ENCODE data around the gene FAM240A. TPM values are rescaled to one million over a fixed set of nuclear protein-coding genes. Genes with fewer than 3 reads are reported as not detected.

Gene FAM240A
- total RNA-seq, 1 experiment from 2014 or later: not detected

DNA sequence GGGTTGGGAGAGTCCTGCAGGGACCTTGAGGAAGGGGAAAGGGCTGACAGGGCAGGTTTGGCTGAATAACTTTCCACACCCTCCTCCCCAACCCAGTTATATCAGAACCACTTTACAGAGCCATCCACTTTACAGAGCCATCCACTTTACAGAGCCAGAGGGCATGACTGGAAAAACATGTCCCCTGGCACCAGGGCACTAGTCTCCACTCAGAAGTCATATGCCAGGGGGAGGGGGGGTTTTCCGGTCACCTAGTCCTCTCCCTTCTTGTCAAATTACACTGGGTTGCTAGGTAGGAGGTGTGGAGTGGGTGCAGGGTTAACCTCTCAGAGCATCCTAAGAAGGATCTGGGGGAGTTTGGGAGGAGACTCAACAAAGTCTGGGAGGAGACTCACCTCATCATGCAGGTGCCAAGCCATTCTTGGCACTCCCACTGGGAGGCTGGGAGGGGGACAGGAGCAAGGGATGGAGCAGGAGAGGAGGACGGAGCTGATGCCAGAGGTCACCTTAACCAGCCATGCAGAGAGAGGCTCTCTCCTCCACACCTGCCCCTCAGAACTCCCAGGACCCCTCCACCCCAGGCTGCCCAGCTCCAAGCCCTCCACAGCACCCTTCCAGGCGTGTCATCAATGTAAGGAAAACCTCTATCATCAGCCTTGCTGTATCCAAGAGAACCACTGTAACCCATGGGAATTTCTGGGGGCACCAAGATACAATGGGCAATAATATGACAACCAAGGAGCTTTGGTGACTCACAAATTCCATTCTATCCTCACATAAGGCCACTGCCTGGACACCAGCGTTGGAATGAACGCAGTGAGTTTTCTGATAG is 47.9 kb upstream of the FAM240A start:
- Histone ChIP-seq H3K4me2 (ENCODE audit: low read length) (no peak overlapping the region), H3K9me2 (ENCODE audit: insufficient read depth) (no peaks in the 10 kb centered on the region), H3K27ac (ENCODE audit: low read depth, low read length) (no peak overlapping the region), H2AFZ (ENCODE audit: low read depth, low read length, poor library complexity, severe bottlenecking) (no peak overlapping the region), H3K27me3 (ENCODE audit: insufficient read depth, low read length) (no peaks in the 10 kb centered on the region), H3K9ac (ENCODE audit: low read length) (no peak overlapping the region), H3K9me3 (ENCODE audit: control insufficient read depth in 1 of 2, insufficient read depth in 1 of 2, low read depth in 1 of 2, low read length in 2 of 2) (no peaks in the 10 kb centered on the region), H3K4me3 (replicated peaks in 1 of 2; ENCODE audit: low read depth in 1 of 2, low read length in 2 of 2) (no peak overlapping the region), H3K36me3 (ENCODE audit: control insufficient read depth in 1 of 2, insufficient read depth in 2 of 2, low read length in 2 of 2) (no peaks in the 10 kb centered on the region), H4K20me1 (ENCODE audit: insufficient read depth) (no peaks in the 10 kb centered on the region), H3K79me2 (ENCODE audit: insufficient read depth, low read length) (no peaks in the 10 kb centered on the region), H3K4me1 (ENCODE audit: control insufficient read depth in 1 of 2, insufficient read depth in 2 of 2, low read length in 2 of 2) (no peaks in the 10 kb centered on the region)
- ATAC-seq (no peak), DNase-seq (ENCODE audit: low read depth, low spot score) (no peak)
- no peak for TF ChIP-seq SRF (IDR thresholded peaks at IDR 0.05; ENCODE audit: low read depth)
- TF ChIP-seq JUND (IDR thresholded peaks at IDR 0.05): no peak
- no peak for TF ChIP-seq YY1 (IDR thresholded peaks at IDR 0.05; ENCODE audit: extremely low read depth, insufficient replicate concordance, low read depth, low read length)
- no peak for TF ChIP-seq POLR2AphosphoS5 (IDR thresholded peaks at IDR 0.05; ENCODE audit: low read depth, low read length)
- no peak for TF ChIP-seq SIN3A (IDR thresholded peaks at IDR 0.05; ENCODE audit: low read depth)
- TF ChIP-seq CEBPB (IDR thresholded peaks at IDR 0.05; ENCODE audit: low read depth): no peak
- TF ChIP-seq, protein P1, sequence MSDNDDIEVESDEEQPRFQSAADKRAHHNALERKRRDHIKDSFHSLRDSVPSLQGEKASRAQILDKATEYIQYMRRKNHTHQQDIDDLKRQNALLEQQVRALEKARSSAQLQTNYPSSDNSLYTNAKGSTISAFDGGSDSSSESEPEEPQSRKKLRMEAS (IDR thresholded peaks at IDR 0.05): no peak
- TF ChIP-seq, protein P2, sequence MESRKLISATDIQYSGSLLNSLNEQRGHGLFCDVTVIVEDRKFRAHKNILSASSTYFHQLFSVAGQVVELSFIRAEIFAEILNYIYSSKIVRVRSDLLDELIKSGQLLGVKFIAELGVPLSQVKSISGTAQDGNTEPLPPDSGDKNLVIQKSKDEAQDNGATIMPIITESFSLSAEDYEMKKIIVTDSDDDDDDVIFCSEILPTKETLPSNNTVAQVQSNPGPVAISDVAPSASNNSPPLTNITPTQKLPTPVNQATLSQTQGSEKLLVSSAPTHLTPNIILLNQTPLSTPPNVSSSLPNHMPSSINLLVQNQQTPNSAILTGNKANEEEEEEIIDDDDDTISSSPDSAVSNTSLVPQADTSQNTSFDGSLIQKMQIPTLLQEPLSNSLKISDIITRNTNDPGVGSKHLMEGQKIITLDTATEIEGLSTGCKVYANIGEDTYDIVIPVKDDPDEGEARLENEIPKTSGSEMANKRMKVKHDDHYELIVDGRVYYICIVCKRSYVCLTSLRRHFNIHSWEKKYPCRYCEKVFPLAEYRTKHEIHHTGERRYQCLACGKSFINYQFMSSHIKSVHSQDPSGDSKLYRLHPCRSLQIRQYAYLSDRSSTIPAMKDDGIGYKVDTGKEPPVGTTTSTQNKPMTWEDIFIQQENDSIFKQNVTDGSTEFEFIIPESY (IDR thresholded peaks at IDR 0.05; ENCODE audit: extremely low read depth, insufficient replicate concordance, low read length): no peak
- TF ChIP-seq, protein P3, sequence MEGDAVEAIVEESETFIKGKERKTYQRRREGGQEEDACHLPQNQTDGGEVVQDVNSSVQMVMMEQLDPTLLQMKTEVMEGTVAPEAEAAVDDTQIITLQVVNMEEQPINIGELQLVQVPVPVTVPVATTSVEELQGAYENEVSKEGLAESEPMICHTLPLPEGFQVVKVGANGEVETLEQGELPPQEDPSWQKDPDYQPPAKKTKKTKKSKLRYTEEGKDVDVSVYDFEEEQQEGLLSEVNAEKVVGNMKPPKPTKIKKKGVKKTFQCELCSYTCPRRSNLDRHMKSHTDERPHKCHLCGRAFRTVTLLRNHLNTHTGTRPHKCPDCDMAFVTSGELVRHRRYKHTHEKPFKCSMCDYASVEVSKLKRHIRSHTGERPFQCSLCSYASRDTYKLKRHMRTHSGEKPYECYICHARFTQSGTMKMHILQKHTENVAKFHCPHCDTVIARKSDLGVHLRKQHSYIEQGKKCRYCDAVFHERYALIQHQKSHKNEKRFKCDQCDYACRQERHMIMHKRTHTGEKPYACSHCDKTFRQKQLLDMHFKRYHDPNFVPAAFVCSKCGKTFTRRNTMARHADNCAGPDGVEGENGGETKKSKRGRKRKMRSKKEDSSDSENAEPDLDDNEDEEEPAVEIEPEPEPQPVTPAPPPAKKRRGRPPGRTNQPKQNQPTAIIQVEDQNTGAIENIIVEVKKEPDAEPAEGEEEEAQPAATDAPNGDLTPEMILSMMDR (IDR thresholded peaks at IDR 0.05 in 2 of 3, conservative IDR thresholded peaks at IDR 0.05 in 1 of 3; ENCODE audit: borderline replicate concordance in 1 of 3, insufficient read depth in 1 of 3, low read depth in 2 of 3, low read length in 2 of 3): no peak
- no peak for TF ChIP-seq ELF1 (IDR thresholded peaks at IDR 0.05; ENCODE audit: borderline replicate concordance, low read depth)
- no peak for TF ChIP-seq POLR2A (IDR thresholded peaks at IDR 0.05; ENCODE audit: borderline replicate concordance, extremely low read depth, insufficient read depth, insufficient read length)
- TF ChIP-seq EZH2 (IDR thresholded peaks at IDR 0.05): no peak
- TF ChIP-seq SP1 (IDR thresholded peaks at IDR 0.05; ENCODE audit: low read depth): no peak
- no peak for TF ChIP-seq EZH2phosphoT487 (IDR thresholded peaks at IDR 0.05; ENCODE audit: borderline replicate concordance)
- RAD21 ChIA-PET (ENCODE audit: low non-redundant PET in 1 of 2, low total read pairs in 2 of 2, uncharacterized antibody in 2 of 2, unreplicated experiment in 2 of 2): no interaction called here
- POLR2A ChIA-PET: no interaction called here
- intact Hi-C loops (cut with micrococcal nuclease): no loop called here
- CTCF ChIA-PET: interaction anchor here (1.1 kb wide), 1 partner anchor 76 kb away, joined by 3 read pairs; no protein-coding TSS in a partner anchor
- BruUV-seq (replicated peaks): no TSS peak
